HepG2 (cell line): ENCODE measurements around the gene PAK1IP1. TPM values are rescaled to one million over a fixed set of nuclear protein-coding genes. Genes with fewer than 3 reads are reported as not detected.
"Not testable (repeated sequence)": the region's sequence is repeated elsewhere in the genome, so short reads cannot be mapped to it uniquely, and the experiment has no call there.

Experiments
- ATAC-seq: fragments of 200-7000 bp; cut with Tn5 transposase; 3 replicates; pipeline ENCODE4 v1.9.1; 2020; ENCODE audit warnings: mild to moderate bottlenecking, moderate library complexity
- BruUV-seq: library from RNA; stranded (reverse); fragments of 400-500 nt; replicated peaks from 2 replicates; lab custom pipeline; 2021; lab: Mats Ljungman, UMichigan
- CTCF ChIA-PET: fragments of 300-600 bp; formaldehyde crosslinking; extraction: SDS; loops from one replicate; lab custom pipeline; 2021; ENCODE audit warnings: low total read pairs, inconsistent platforms, low intra/inter-chr PET ratio; lab: Yijun Ruan, JAX
- POLR2A ChIA-PET: fragments of 350-600 bp; sonication (Branson Sonifier 250); formaldehyde crosslinking; loops from one replicate; lab custom pipeline; 2020; ENCODE audit warnings: antibody characterized with exemption, inconsistent platforms; lab: Yijun Ruan, JAX
- DNase-seq: peaks from one replicate; pipeline ENCODE4 v3.0.0-alpha.2; 2015; ENCODE audit warnings: low spot score
- FAIRE-seq: peaks from 3 replicates; lab custom pipeline; 2011; peaks lifted over from hg19 to GRCh38; lab: Jason Lieb, UNC
- H2AFZ ChIP-seq: one replicate; pipeline ENCODE4 v1.6.1; 2011; ENCODE audit warnings: low read length, inconsistent platforms
- H3K27ac ChIP-seq: fragments of 300-600 bp; 3 replicates; pipeline ENCODE4 v1.8.0; 2011; ENCODE audit warnings: mixed run types, mild to moderate bottlenecking, mixed read lengths, low read length, inconsistent platforms; ENCODE audit not compliant: insufficient read depth; ENCODE audit errors: extremely low read length
- H3K27me3 ChIP-seq, 2 experiments: fragments of 200-600 bp in 1 of 2; 2 replicates in 1 of 2; 3 replicates in 1 of 2; pipeline versions ENCODE4 v1.6.0 to v1.8.0; 2011; ENCODE audit warnings: low read length in 2 of 2, mild to moderate bottlenecking in 2 of 2, moderate library complexity in 2 of 2, inconsistent platforms in 1 of 2; ENCODE audit not compliant: insufficient read depth in 2 of 2, control insufficient read depth in 1 of 2
- H3K36me3 ChIP-seq, 2 experiments: fragments of 200-600 bp in 1 of 2; replicated peaks in 1 of 2; 2 replicates in 1 of 2; 3 replicates in 1 of 2; pipeline versions ENCODE4 v1.5.1 to v1.8.0; 2011; ENCODE audit warnings: low read length in 2 of 2, inconsistent platforms in 1 of 2; ENCODE audit not compliant: insufficient read depth in 2 of 2, control insufficient read depth in 1 of 2
- H3K4me1 ChIP-seq: 2 replicates; pipeline ENCODE4 v1.5.1; 2012; ENCODE audit warnings: low read length, inconsistent platforms; ENCODE audit not compliant: insufficient read depth
- H3K4me2 ChIP-seq: 2 replicates; pipeline ENCODE4 v1.6.0; 2011; ENCODE audit warnings: low read depth, low read length, inconsistent platforms
- H3K4me3 ChIP-seq, 3 experiments: fragments of 200-600 bp in 1 of 3; sonication (generic), shearing (Covaris generic) in 1 of 3; replicated peaks in 1 of 3; 2 replicates each; pipeline ENCODE4 v1.5.1; 2011 to 2016; ENCODE audit warnings: low read length in 3 of 3, inconsistent platforms in 2 of 3, low read depth in 2 of 3, mild to moderate bottlenecking in 2 of 3, control low read depth in 1 of 3, mixed read lengths in 1 of 3; ENCODE audit not compliant: insufficient read depth in 1 of 3
- H3K79me2 ChIP-seq: one replicate; pipeline ENCODE4 v1.6.1; 2011; ENCODE audit warnings: low read length, inconsistent platforms; ENCODE audit not compliant: insufficient read depth
- H3K9ac ChIP-seq: 2 replicates; pipeline ENCODE4 v1.6.0; 2011; ENCODE audit warnings: mild to moderate bottlenecking, low read depth, low read length, inconsistent platforms; ENCODE audit not compliant: insufficient read depth
- H3K9me3 ChIP-seq: 2 replicates; pipeline ENCODE4 v1.5.1; 2012; ENCODE audit warnings: mild to moderate bottlenecking, low read length
- H4K20me1 ChIP-seq: 2 replicates; pipeline ENCODE4 v1.6.0; 2011; ENCODE audit warnings: inconsistent platforms, mild to moderate bottlenecking, low read length, moderate library complexity; ENCODE audit not compliant: insufficient read depth
- MEF2D ChIP-seq: sonication (generic); formaldehyde crosslinking; IDR thresholded peaks from 2 replicates; pipeline ENCODE4 v1.5.1; 2020; ENCODE audit warnings: mild to moderate bottlenecking, missing genetic modification reagents
- ZNF563 ChIP-seq: sonication (generic); formaldehyde crosslinking; IDR thresholded peaks from 2 replicates; pipeline ENCODE4 v1.8.0; 2022; ENCODE audit warnings: mild to moderate bottlenecking, moderate library complexity, missing genetic modification reagents
- ZNF670 ChIP-seq: sonication (generic); formaldehyde crosslinking; IDR thresholded peaks from 2 replicates; pipeline ENCODE4 v1.8.0; 2022; ENCODE audit warnings: mild to moderate bottlenecking, missing genetic modification reagents, borderline replicate concordance
- WGBS: methylation state at CpG from one replicate; pipeline ENCODE4 v1.1.6; 2017; ENCODE audit warnings: low lambda C conversion rate; 5-methylcytosine and 5-hydroxymethylcytosine counted together
- in situ Hi-C: cut with HindIII; loops from 2 replicates; pipeline ENCODE4 v1.10.0; 2017; ENCODE audit warnings: low pct_unique_long_range_greater_than_20kb; ENCODE audit not compliant: extremely low pct_ligation_motif_present
- intact Hi-C: fragments of 100-400 bp; cut with micrococcal nuclease; formaldehyde crosslinking; loops from one replicate; pipeline ENCODE4 v1.10.0; 2022; ENCODE audit not compliant: unreplicated experiment
- polyA plus RNA-seq, 8 experiments: library from polyadenylated mRNA; depleted of rRNA in 3 of 8; stranded (reverse) in 7 of 8; unstranded in 1 of 8; fragments of >200 nt; fragmentation: Illumina TruSeq in 4 of 8; extraction: Trizol in 4 of 8; gene quantifications; 2 replicates each; pipeline versions ENCODE4 v1.2.1 to v1.2.3, GENCODE V29; 2011 to 2016; ENCODE audit warnings: low read depth in 4 of 8, missing spikeins in 1 of 8, mixed read lengths in 1 of 8; ENCODE audit not compliant: insufficient read depth in 1 of 8
- total RNA-seq, 5 experiments: library from RNA; depleted of rRNA; stranded (reverse); fragments of >200 nt; fragmentation: Illumina TruSeq; extraction: Trizol; gene quantifications; 2 replicates each; pipeline ENCODE4 v1.2.3, GENCODE V29; 2016; ENCODE audit warnings: low read depth in 1 of 5

PAK1IP1 gene
- total and polyA plus RNA-seq, 2 of the 13 experiments (the other 11 are each of a cell fraction or from before 2014, with no cell fraction given): 23.4 to 66.2 TPM

GRCh38 chr6:10749734-10750133 is 55.0 kb downstream of the PAK1IP1 start:
- ATAC-seq: no peak
- H3K4me2 ChIP-seq: peak overlapping the region; percentile 90
- WGBS: 71% methylated on average over 2 of the region's 2 CpGs
- DNase-seq: no peak
- H2AFZ ChIP-seq: no peak overlapping the region
- intact Hi-C loops (loop anchor here (5.0 kb wide), 1 partner anchor 242 kb away; no protein-coding TSS in a partner anchor), in situ Hi-C loops (no loop called here)
- H3K27me3 ChIP-seq: no peaks in the 10 kb centered on the region
- no TSS peak for BruUV-seq
- H3K79me2 ChIP-seq: peaks cover 56% of the 10 kb centered on the region
- H3K27ac ChIP-seq: no peak overlapping the region
- CTCF ChIA-PET: no interaction called here
- peak overlapping the region; percentile 94; the same call in 1 of the 2 replicates for H3K9ac ChIP-seq
- no peak for TF ChIP-seq ZNF563
- no peak for TF ChIP-seq MEF2D (CRISPR knock-in tag)
- no peak for TF ChIP-seq ZNF670 (CRISPR knock-in tag)
- POLR2A ChIA-PET: interaction anchor here (1.8 to 5.1 kb wide), 2 partner anchors 28 to 55 kb away, joined by 9 to 332 read pairs; partner anchors contain the start of genes C6orf52, PAK1IP1 and TMEM14C
- no peaks in the 10 kb centered on the region for H4K20me1 ChIP-seq
- FAIRE-seq: no peak
- H3K4me1 ChIP-seq: peaks cover 29% of the 10 kb centered on the region
- peaks cover 25 to 43% of the 10 kb centered on the region in 2 experiments for H3K36me3 ChIP-seq
- H3K9me3 ChIP-seq: no peaks in the 10 kb centered on the region
- H3K4me3 ChIP-seq: peak overlapping the region in 1 of 3 experiments; percentile 84; a peak in 1 of 6 replicates

DNA sequence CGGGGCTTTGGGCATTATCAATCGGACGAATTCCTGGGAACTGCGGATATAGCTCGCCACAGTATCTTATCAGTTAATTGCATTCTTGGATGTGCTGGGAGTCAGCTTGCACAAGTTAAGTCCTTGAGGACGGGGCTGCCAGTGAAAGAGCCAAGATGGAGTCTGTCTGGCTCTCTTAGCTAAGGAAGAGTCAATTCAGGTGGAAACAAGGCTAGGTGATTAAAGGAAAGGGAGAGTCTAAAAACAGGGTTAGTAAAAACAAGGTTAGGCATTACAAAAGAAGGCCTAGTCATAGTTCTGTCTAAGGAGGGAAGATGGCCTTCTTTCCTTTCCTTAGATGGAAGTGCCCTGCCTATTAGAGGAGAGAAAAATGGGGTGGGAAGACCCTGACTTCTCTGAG is 55.8 kb downstream of the PAK1IP1 start:
- intact Hi-C loops, H4K20me1 ChIP-seq, ATAC-seq, H3K9ac ChIP-seq, BruUV-seq, in situ Hi-C loops, CTCF ChIA-PET, H3K9me3 ChIP-seq, H2AFZ ChIP-seq, H3K27ac ChIP-seq, H3K27me3 ChIP-seq, H3K4me2 ChIP-seq, FAIRE-seq, DNase-seq, H3K4me3 ChIP-seq: not testable (repeated sequence)
- WGBS: 97% methylated on average over 6 of the region's 6 CpGs
- Histone ChIP-seq H3K4me1 (peaks cover 29% of the 10 kb centered on the region), H3K36me3 (peaks cover 29 to 51% of the 10 kb centered on the region in 2 experiments), H3K79me2 (peaks cover 58% of the 10 kb centered on the region)
- POLR2A ChIA-PET: interaction anchor here (5.1 kb wide), 1 partner anchor 29 kb away, joined by 332 read pairs; the partner anchor contains the start of gene TMEM14C

DNA sequence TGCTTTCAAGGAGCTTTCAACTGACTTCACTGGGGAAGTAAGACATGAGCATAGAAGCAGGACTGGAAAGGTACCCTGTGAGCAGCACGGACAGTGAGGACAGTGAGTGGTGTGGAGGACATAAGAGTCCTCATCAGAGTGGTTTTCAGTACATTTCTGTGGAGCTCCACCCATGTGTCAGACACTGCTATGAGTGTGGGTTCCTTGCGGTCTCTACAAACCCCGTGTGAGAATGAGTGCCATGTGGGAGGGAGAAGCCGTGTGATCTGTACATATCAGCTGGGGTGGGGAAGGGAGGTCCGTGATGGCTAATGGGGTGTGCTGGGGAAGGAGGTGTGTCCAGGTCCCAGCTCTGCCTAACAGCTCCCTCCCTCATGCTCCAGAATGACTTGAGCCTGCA is 57.0 kb downstream of the PAK1IP1 start:
- in situ Hi-C loops, H3K9ac ChIP-seq, H2AFZ ChIP-seq, H3K27ac ChIP-seq, POLR2A ChIA-PET, H3K4me2 ChIP-seq, H3K9me3 ChIP-seq, ATAC-seq, H3K4me3 ChIP-seq, H3K27me3 ChIP-seq, FAIRE-seq, intact Hi-C loops, H4K20me1 ChIP-seq, DNase-seq, BruUV-seq, CTCF ChIA-PET: not testable (repeated sequence)
- Histone ChIP-seq H3K79me2 (peaks cover 58% of the 10 kb centered on the region), H3K36me3 (peaks cover 32 to 61% of the 10 kb centered on the region in 2 experiments), H3K4me1 (peaks cover 25% of the 10 kb centered on the region)
- 98% methylated on average over 5 of the region's 5 CpGs for WGBS
